Measurements from ENCODE around the gene C4orf17. TPM values are rescaled to one million over a fixed set of nuclear protein-coding genes. Genes with fewer than 3 reads are reported as not detected.
"Not testable (repeated sequence)": the region's sequence is repeated elsewhere in the genome, so short reads cannot be mapped to it uniquely, and the experiment has no call there.

The C4orf17 gene
- polyA plus RNA-seq, 1 of the 3 experiments (the other 2 are of a cell fraction): not detected

DNA sequence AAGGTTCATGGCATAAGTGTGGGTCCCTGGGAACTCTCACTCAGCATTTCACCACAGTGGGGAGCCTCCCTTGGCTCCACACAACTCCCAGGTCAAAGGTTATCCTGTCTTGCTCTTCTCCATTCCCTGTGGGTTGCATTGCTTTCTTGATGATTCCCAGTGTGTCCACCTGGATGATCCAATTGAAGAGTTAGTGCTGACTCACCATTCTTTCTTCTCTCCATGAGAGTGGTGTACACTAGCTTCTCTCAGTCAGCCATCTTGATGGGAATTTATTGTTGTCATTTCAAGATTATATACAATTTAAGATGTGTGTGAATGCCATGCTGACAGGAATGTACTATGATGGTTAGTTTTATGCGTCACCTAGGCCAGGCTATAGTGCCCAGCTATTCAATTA is 25.6 kb upstream of the C4orf17 start:
- no peaks in the 10 kb centered on the region; a peak in 1 of 4 replicates for H3K4me1 ChIP-seq (ENCODE audit: control insufficient read depth in 1 of 2, insufficient read depth in 2 of 2, low read depth in 1 of 2, low read length in 1 of 2)
- H3F3A ChIP-seq (replicated peaks; ENCODE audit: insufficient read depth): no peaks in the 10 kb centered on the region
- no peaks in the 10 kb centered on the region for H4K20me1 ChIP-seq (ENCODE audit: insufficient read depth)
- no peak overlapping the region for H3K4me3 ChIP-seq (ENCODE audit: low read depth in 2 of 2, low read length in 1 of 2)
- no peak overlapping the region for H2AFZ ChIP-seq (ENCODE audit: low read depth)
- no peak overlapping the region for H3K4me2 ChIP-seq
- H3K27me3 ChIP-seq (ENCODE audit: insufficient read depth): no peaks in the 10 kb centered on the region
- TF ChIP-seq TCF12 (IDR thresholded peaks at IDR 0.05) (no peak), NFIC (IDR thresholded peaks at IDR 0.05; ENCODE audit: borderline replicate concordance) (no peak), RXRA (IDR thresholded peaks at IDR 0.05; ENCODE audit: borderline replicate concordance, low read depth) (no peak), FOXJ3 (CRISPR knock-in tag; IDR thresholded peaks at IDR 0.05) (no peak), GATA2 (CRISPR knock-in tag; IDR thresholded peaks at IDR 0.05) (no peak), GABPA (IDR thresholded peaks at IDR 0.05; ENCODE audit: low read depth) (no peak), RFX5 (IDR thresholded peaks at IDR 0.05; ENCODE audit: low read length) (no peak), EZH2phosphoT487 (IDR thresholded peaks at IDR 0.05; ENCODE audit: borderline replicate concordance, low read depth) (no peak), RCOR1 (IDR thresholded peaks at IDR 0.05; ENCODE audit: low read length) (no peak), MXI1 (IDR thresholded peaks at IDR 0.05; ENCODE audit: low read depth, low read length) (no peak), YY1 (IDR thresholded peaks at IDR 0.05; ENCODE audit: low read depth) (no peak), MEF2A (IDR thresholded peaks at IDR 0.05; ENCODE audit: borderline replicate concordance, low read depth) (no peak), TEAD4 (IDR thresholded peaks at IDR 0.05; ENCODE audit: borderline replicate concordance, insufficient read depth) (no peak)
- TF ChIP-seq, protein P1, sequence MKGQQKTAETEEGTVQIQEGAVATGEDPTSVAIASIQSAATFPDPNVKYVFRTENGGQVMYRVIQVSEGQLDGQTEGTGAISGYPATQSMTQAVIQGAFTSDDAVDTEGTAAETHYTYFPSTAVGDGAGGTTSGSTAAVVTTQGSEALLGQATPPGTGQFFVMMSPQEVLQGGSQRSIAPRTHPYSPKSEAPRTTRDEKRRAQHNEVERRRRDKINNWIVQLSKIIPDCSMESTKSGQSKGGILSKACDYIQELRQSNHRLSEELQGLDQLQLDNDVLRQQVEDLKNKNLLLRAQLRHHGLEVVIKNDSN (IDR thresholded peaks at IDR 0.05; ENCODE audit: borderline replicate concordance, low read depth): no peak
- ChIA-PET CTCF (interaction anchor here (2.2 kb wide), 1 partner anchor 22 kb away, joined by 10 read pairs; no protein-coding TSS in a partner anchor), POLR2A (no interaction called here)
- H3K27ac ChIP-seq (ENCODE audit: low read depth in 2 of 2, low read length in 1 of 2): no peak overlapping the region
- no peak for DNase-seq
- H3K36me3 ChIP-seq (replicated peaks in 1 of 2; ENCODE audit: control insufficient read depth in 1 of 2, insufficient read depth in 2 of 2, low read length in 1 of 2): no peaks in the 10 kb centered on the region
- 11% methylated on average over 1 of the region's 1 CpG for WGBS (ENCODE audit: low lambda C conversion rate)
- no peaks in the 10 kb centered on the region for H3K9me2 ChIP-seq
- H3K9ac ChIP-seq: no peak overlapping the region
- no peaks in the 10 kb centered on the region for H3K9me3 ChIP-seq
- no peaks in the 10 kb centered on the region for H3K79me2 ChIP-seq (ENCODE audit: insufficient read depth)

DNA sequence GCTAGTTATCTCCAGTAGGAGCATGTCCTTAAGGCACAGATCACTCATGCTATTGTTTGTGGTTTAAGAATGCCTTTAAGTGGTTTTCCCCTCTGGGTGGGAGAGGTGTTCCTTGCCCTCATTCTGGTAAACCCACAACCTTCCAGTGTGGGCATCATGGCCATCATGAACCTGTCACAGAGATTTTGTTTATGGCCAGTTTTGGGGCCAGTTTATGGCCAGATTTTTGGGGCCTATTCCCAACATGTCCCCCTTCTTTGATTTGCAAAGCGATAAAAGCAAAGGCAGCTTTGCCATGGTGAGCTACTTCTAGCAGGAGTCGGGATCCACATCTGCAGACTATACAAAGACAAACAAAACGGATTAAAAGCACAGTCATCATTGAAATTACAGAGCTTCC is 24.2 kb upstream of the C4orf17 start:
- H3K27ac ChIP-seq (ENCODE audit: low read depth in 2 of 2, low read length in 1 of 2); H3K4me1 ChIP-seq (ENCODE audit: control insufficient read depth in 1 of 2, insufficient read depth in 2 of 2, low read depth in 1 of 2, low read length in 1 of 2); POLR2A ChIA-PET; DNase-seq; H2AFZ ChIP-seq (ENCODE audit: low read depth); H3K36me3 ChIP-seq (replicated peaks in 1 of 2; ENCODE audit: control insufficient read depth in 1 of 2, insufficient read depth in 2 of 2, low read length in 1 of 2); H3K4me3 ChIP-seq (ENCODE audit: low read depth in 2 of 2, low read length in 1 of 2); H3K79me2 ChIP-seq (ENCODE audit: insufficient read depth); H4K20me1 ChIP-seq (ENCODE audit: insufficient read depth); H3K9me3 ChIP-seq; H3F3A ChIP-seq (replicated peaks; ENCODE audit: insufficient read depth); H3K27me3 ChIP-seq (ENCODE audit: insufficient read depth); H3K9me2 ChIP-seq; CTCF ChIA-PET; H3K9ac ChIP-seq; H3K4me2 ChIP-seq: not testable (repeated sequence)
- 4% methylated on average over 3 of the region's 3 CpGs for WGBS (ENCODE audit: low lambda C conversion rate)

DNA sequence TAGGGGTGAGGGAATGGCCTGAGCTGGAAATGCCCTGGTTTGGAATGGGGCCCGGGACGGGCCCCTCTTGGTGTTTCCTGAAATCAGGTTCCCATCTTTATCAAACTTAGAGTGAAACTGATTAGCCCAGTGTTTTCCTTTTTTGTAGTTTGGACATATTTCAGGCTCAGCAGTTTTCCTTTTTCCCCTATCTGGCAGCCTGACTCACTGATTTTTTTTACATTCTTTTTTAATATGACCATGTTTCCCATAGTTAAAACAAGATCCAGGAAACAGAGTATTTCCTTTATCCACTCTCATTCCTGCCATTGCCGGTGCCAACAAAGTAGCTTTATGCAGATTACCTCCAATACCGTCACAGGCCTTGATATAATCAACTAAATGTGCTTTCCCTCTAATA is 20.5 kb upstream of the C4orf17 start:
- Histone ChIP-seq H3K4me3 (ENCODE audit: low read depth in 2 of 2, low read length in 1 of 2) (no peak overlapping the region), H2AFZ (ENCODE audit: low read depth) (no peak overlapping the region), H4K20me1 (ENCODE audit: insufficient read depth) (no peaks in the 10 kb centered on the region), H3K79me2 (ENCODE audit: insufficient read depth) (no peaks in the 10 kb centered on the region), H3K9ac (no peak overlapping the region), H3K4me2 (no peak overlapping the region), H3F3A (replicated peaks; ENCODE audit: insufficient read depth) (no peaks in the 10 kb centered on the region), H3K9me2 (no peaks in the 10 kb centered on the region), H3K36me3 (replicated peaks in 1 of 2; ENCODE audit: control insufficient read depth in 1 of 2, insufficient read depth in 2 of 2, low read length in 1 of 2) (no peaks in the 10 kb centered on the region), H3K27me3 (ENCODE audit: insufficient read depth) (no peaks in the 10 kb centered on the region), H3K27ac (ENCODE audit: low read depth in 2 of 2, low read length in 1 of 2) (no peak overlapping the region), H3K9me3 (no peaks in the 10 kb centered on the region), H3K4me1 (ENCODE audit: control insufficient read depth in 1 of 2, insufficient read depth in 2 of 2, low read depth in 1 of 2, low read length in 1 of 2) (no peaks in the 10 kb centered on the region; a peak in 1 of 4 replicates)
- DNase-seq: no peak
- 4% methylated on average over 4 of the region's 4 CpGs for WGBS (ENCODE audit: low lambda C conversion rate)
- POLR2A ChIA-PET: no interaction called here
- CTCF ChIA-PET: interaction anchor here (1.5 kb wide), 1 partner anchor 16 kb away, joined by 3 read pairs; no protein-coding TSS in a partner anchor
- TF ChIP-seq NRF1 (IDR thresholded peaks at IDR 0.05; ENCODE audit: low read depth, low read length): no peak
- no peak for TF ChIP-seq EP300 (IDR thresholded peaks at IDR 0.05; ENCODE audit: borderline replicate concordance in 1 of 2, low read depth in 1 of 2, low read length in 1 of 2)
- no peak for TF ChIP-seq NFIC (IDR thresholded peaks at IDR 0.05; ENCODE audit: borderline replicate concordance)

Data from SK-N-SH (cell line).